Smooth muscle cell (in vitro differentiated cells): ENCODE results near the gene EHHADH. TPM values are rescaled to one million over a fixed set of nuclear protein-coding genes. Genes with fewer than 3 reads are reported as not detected.

Experiments used
- DNase-seq: peaks from one replicate; lab custom pipeline; 2025; ENCODE audit not compliant: unreplicated experiment; lab: John Stamatoyannopoulos, UW
- H2AFZ ChIP-seq: fragments of 200-600 bp; sonication (generic); 2 replicates; pipeline ENCODE4 v1.6.0; 2016; ENCODE audit warnings: antibody characterized with exemption, low read depth, mild to moderate bottlenecking
- H3F3A ChIP-seq: fragments of 200-600 bp; sonication (generic); 2 replicates; pipeline ENCODE4 v1.6.0; 2017; ENCODE audit warnings: antibody characterized with exemption, low read depth
- H3K27ac ChIP-seq: fragments of 200-600 bp; sonication (generic); 2 replicates; pipeline ENCODE4 v1.5.1; 2016; ENCODE audit warnings: low read depth, mild to moderate bottlenecking
- H3K27me3 ChIP-seq: fragments of 200-600 bp; sonication (generic); 2 replicates; pipeline ENCODE4 v1.6.1; 2016; ENCODE audit warnings: low read depth, mild to moderate bottlenecking
- H3K36me3 ChIP-seq: fragments of 200-600 bp; sonication (generic); 2 replicates; pipeline ENCODE4 v1.5.1; 2016; ENCODE audit warnings: low read depth
- H3K4me1 ChIP-seq: fragments of 200-600 bp; sonication (generic); 2 replicates; pipeline ENCODE4 v1.5.1; 2016; ENCODE audit warnings: low read depth
- H3K4me2 ChIP-seq: fragments of 200-600 bp; sonication (generic); 2 replicates; pipeline ENCODE4 v1.6.0; 2016; ENCODE audit warnings: mild to moderate bottlenecking
- H3K4me3 ChIP-seq: fragments of 200-600 bp; sonication (generic); 2 replicates; pipeline ENCODE4 v1.5.1; 2016; ENCODE audit warnings: mild to moderate bottlenecking
- H3K79me2 ChIP-seq: fragments of 200-600 bp; sonication (generic); 2 replicates; pipeline ENCODE4 v1.6.0; 2016; ENCODE audit warnings: low read depth, mild to moderate bottlenecking
- H3K9ac ChIP-seq: fragments of 200-600 bp; sonication (generic); 2 replicates; pipeline ENCODE4 v1.6.0; 2016; ENCODE audit warnings: low read depth
- H3K9me3 ChIP-seq: fragments of 200-600 bp; sonication (generic); replicated peaks from 2 replicates; pipeline ENCODE4 v1.5.1; 2016; ENCODE audit warnings: low read depth
- H4K20me1 ChIP-seq: fragments of 200-600 bp; sonication (generic); 2 replicates; pipeline ENCODE4 v1.6.0; 2016; ENCODE audit warnings: low read depth
- WGBS: methylation state at CpG from one replicate; pipeline ENCODE4 v1.1.7; 2016; ENCODE audit warnings: low lambda C conversion rate; 5-methylcytosine and 5-hydroxymethylcytosine counted together
- polyA plus RNA-seq: library from polyadenylated mRNA; unstranded; fragments of >200 nt; fragmentation: Nextera tagmentation; extraction: Ambion mirVana; gene quantifications from 2 replicates; pipeline ENCODE4 v1.2.1, GENCODE V29; 2016
- total RNA-seq: library from RNA; depleted of rRNA; stranded (reverse); fragments of >200 nt; gene quantifications from 2 replicates; pipeline ENCODE4 v1.2.3, GENCODE V29; 2014
- TF ChIP-seq, protein P1 (sequence below): fragments of 200-600 bp; sonication (generic); IDR thresholded peaks from 2 replicates; pipeline ENCODE4 v1.5.1; 2017; ENCODE audit warnings: borderline replicate concordance, mild to moderate bottlenecking, antibody characterized with exemption; ENCODE audit not compliant: insufficient read depth, poor library complexity, severe bottlenecking

The EHHADH gene
- total and polyA plus RNA-seq, 2 experiments from 2014 or later: 2.7 to 2.9 TPM

- Histone ChIP-seq H3K4me2 (no peak overlapping the region), H3F3A (no peaks in the 10 kb centered on the region), H3K27me3 (peaks cover 27% of the 10 kb centered on the region), H3K79me2 (no peaks in the 10 kb centered on the region), H3K4me3 (no peak overlapping the region), H3K9me3 (no peaks in the 10 kb centered on the region), H4K20me1 (no peaks in the 10 kb centered on the region), H3K36me3 (no peaks in the 10 kb centered on the region), H3K9ac (no peak overlapping the region), H3K4me1 (no peaks in the 10 kb centered on the region), H3K27ac (no peak overlapping the region), H2AFZ (no peak overlapping the region)
- TF ChIP-seq, protein P1, sequence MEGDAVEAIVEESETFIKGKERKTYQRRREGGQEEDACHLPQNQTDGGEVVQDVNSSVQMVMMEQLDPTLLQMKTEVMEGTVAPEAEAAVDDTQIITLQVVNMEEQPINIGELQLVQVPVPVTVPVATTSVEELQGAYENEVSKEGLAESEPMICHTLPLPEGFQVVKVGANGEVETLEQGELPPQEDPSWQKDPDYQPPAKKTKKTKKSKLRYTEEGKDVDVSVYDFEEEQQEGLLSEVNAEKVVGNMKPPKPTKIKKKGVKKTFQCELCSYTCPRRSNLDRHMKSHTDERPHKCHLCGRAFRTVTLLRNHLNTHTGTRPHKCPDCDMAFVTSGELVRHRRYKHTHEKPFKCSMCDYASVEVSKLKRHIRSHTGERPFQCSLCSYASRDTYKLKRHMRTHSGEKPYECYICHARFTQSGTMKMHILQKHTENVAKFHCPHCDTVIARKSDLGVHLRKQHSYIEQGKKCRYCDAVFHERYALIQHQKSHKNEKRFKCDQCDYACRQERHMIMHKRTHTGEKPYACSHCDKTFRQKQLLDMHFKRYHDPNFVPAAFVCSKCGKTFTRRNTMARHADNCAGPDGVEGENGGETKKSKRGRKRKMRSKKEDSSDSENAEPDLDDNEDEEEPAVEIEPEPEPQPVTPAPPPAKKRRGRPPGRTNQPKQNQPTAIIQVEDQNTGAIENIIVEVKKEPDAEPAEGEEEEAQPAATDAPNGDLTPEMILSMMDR: no peak
- DNase-seq: no peak
- WGBS: 89% methylated on average over 1 of the region's 1 CpG
Measured at GRCh38 chr3:185272033-185272432, 18.2 kb upstream of the EHHADH start.

DNA sequence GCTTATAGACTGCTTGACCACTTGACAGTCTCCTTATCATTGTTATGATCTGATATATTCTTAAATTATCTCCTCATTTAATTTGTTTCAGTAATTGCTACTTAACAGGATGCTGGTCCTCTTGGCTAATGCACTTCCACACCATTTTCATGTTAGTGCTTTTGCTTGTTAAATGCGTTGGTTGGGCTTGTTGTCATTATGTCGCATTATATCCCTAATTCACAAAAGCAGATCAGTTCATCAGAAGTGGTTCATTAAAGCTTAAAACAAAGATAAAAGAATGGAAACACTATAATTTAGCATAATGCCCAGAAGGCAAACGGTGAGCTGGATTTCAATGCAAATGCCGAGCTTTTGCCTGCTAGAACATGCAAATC is 17.1 kb upstream of the EHHADH start:
- no peak overlapping the region for H3K9ac ChIP-seq
- WGBS: 70% methylated on average over 4 of the region's 4 CpGs
- no peaks in the 10 kb centered on the region for H3K79me2 ChIP-seq
- no peak overlapping the region for H2AFZ ChIP-seq
- no peaks in the 10 kb centered on the region for H3F3A ChIP-seq
- TF ChIP-seq, protein P1: no peak
- H3K27ac ChIP-seq: no peak overlapping the region
- H4K20me1 ChIP-seq: no peaks in the 10 kb centered on the region
- no peak overlapping the region for H3K4me3 ChIP-seq
- H3K4me2 ChIP-seq: no peak overlapping the region
- no peak for DNase-seq
- H3K36me3 ChIP-seq: no peaks in the 10 kb centered on the region
- H3K9me3 ChIP-seq: no peaks in the 10 kb centered on the region
- no peaks in the 10 kb centered on the region for H3K4me1 ChIP-seq
- peaks cover 27% of the 10 kb centered on the region for H3K27me3 ChIP-seq

DNA sequence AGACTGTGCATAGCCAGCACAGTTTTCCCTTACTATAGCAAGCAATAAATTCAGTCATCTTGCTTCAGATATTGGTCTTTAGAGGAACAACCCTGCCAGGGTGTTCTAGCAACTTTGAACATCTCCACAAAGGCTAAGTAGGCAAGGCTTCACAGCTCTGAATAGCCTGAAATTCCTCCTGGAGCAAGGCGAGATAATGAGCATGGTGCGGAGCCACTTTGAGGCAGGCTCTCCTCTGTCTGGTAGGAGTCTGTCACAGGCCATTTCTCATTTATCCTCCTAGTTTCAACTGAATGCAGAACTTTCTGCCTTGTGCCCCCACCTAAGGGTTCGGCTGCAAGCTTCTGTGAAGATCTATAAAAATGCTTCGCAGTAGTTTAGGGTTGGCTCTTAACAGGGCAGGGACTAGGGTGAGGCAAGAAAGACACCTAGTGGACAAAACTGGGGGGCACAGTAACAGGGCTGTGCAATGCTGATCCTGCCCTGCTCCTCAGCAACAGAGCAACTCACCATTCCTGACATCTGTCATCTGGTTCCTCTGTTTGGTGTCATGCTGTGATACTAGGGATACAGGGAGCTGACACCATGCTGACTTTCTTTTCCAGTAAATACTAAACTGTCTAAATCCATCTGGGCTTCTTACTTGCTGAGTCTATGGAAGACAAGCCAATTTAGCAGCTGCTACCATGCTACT is 16.6 kb upstream of the EHHADH start:
- no peaks in the 10 kb centered on the region for H3F3A ChIP-seq
- no peaks in the 10 kb centered on the region for H3K4me1 ChIP-seq
- H4K20me1 ChIP-seq: no peaks in the 10 kb centered on the region
- no peak for DNase-seq
- H3K9me3 ChIP-seq: no peaks in the 10 kb centered on the region
- H3K4me3 ChIP-seq: no peak overlapping the region
- H3K4me2 ChIP-seq: no peak overlapping the region
- no peaks in the 10 kb centered on the region for H3K36me3 ChIP-seq
- H3K79me2 ChIP-seq: no peaks in the 10 kb centered on the region
- WGBS: 56% methylated on average over 4 of the region's 4 CpGs
- no peak overlapping the region for H2AFZ ChIP-seq
- no peak overlapping the region for H3K9ac ChIP-seq
- no peak overlapping the region for H3K27ac ChIP-seq
- H3K27me3 ChIP-seq: peaks cover 27% of the 10 kb centered on the region
- TF ChIP-seq, protein P1: no peak
